ENCODE measurements around the gene TRAF2. TPM values are rescaled to one million over a fixed set of nuclear protein-coding genes. Genes with fewer than 3 reads are reported as not detected.

The TRAF2 gene
- total RNA-seq, 1 experiment from 2014 or later, result 18.5 TPM

Small RNA genes lying within 50 kb of the gene (small RNA-seq; reads per million reads assigned to genes)
- gene MIR4479, result not detected

Other genes starting within 250 kb of the TRAF2 start
- 31.8 and 34.6 TPM in 2 replicates for gene EGFL7, start 223.6 kb upstream of the TRAF2 start, total RNA-seq (2014; rRNA removed; shearing (Covaris generic))
- 56.0 and 73.5 TPM in 2 replicates for gene AGPAT2, start 199.1 kb upstream of the TRAF2 start, total RNA-seq (2014; rRNA removed; shearing (Covaris generic))
- 2.4 and 4.5 TPM in 2 replicates for gene DIPK1B, start 173.9 kb upstream of the TRAF2 start, total RNA-seq (2014; rRNA removed; shearing (Covaris generic))
- not detected in 2 replicates for gene LCN10, start 143.6 kb upstream of the TRAF2 start, total RNA-seq (2014; rRNA removed; shearing (Covaris generic))
- gene LCN6, start 138.0 kb upstream of the TRAF2 start, total RNA-seq (2014; rRNA removed; shearing (Covaris generic)), result not detected in 2 replicates
- gene LCN8, start 128.3 kb upstream of the TRAF2 start, total RNA-seq (2014; rRNA removed; shearing (Covaris generic)), result not detected in 2 replicates
- not detected in 2 replicates for gene LCN15, start 122.0 kb upstream of the TRAF2 start, total RNA-seq (2014; rRNA removed; shearing (Covaris generic))
- gene TMEM141, start 95.2 kb upstream of the TRAF2 start, total RNA-seq (2014; rRNA removed; shearing (Covaris generic)), result 52.5 and 71.5 TPM in 2 replicates
- gene CCDC183, start 90.2 kb upstream of the TRAF2 start, total RNA-seq (2014; rRNA removed; shearing (Covaris generic)), result not detected in 2 replicates
- 87.9 and 90.9 TPM in 2 replicates for gene RABL6, start 78.6 kb upstream of the TRAF2 start, total RNA-seq (2014; rRNA removed; shearing (Covaris generic))
- gene AJM1, start 44.0 kb upstream of the TRAF2 start, total RNA-seq (2014; rRNA removed; shearing (Covaris generic)), result 0.87 and 1.5 TPM in 2 replicates
- gene PHPT1, start 37.1 kb upstream of the TRAF2 start, total RNA-seq (2014; rRNA removed; shearing (Covaris generic)), result 124 and 165 TPM in 2 replicates
- 5.5 and 7.4 TPM in 2 replicates for gene MAMDC4, start 34.2 kb upstream of the TRAF2 start, total RNA-seq (2014; rRNA removed; shearing (Covaris generic))
- 301 and 357 TPM in 2 replicates for gene EDF1, start 20.2 kb upstream of the TRAF2 start, total RNA-seq (2014; rRNA removed; shearing (Covaris generic))
- 171 and 188 TPM in 2 replicates for gene FBXW5, start 58.2 kb downstream of the TRAF2 start, total RNA-seq (2014; rRNA removed; shearing (Covaris generic))
- gene C8G, start 58.7 kb downstream of the TRAF2 start, total RNA-seq (2014; rRNA removed; shearing (Covaris generic)), result 0.47 TPM in 1 of 2 replicates, not detected in the other
- not detected in 2 replicates for gene LCN12, start 65.8 kb downstream of the TRAF2 start, total RNA-seq (2014; rRNA removed; shearing (Covaris generic))
- gene PTGDS, start 91.0 kb downstream of the TRAF2 start, total RNA-seq (2014; rRNA removed; shearing (Covaris generic)), result not detected in 2 replicates
- not detected in 2 replicates for gene LCNL1, start 96.5 kb downstream of the TRAF2 start, total RNA-seq (2014; rRNA removed; shearing (Covaris generic))
- gene PAXX, start 105.9 kb downstream of the TRAF2 start, total RNA-seq (2014; rRNA removed; shearing (Covaris generic)), result 68.0 and 77.8 TPM in 2 replicates
- gene CLIC3, start 110.1 kb downstream of the TRAF2 start, total RNA-seq (2014; rRNA removed; shearing (Covaris generic)), result 1.0 and 1.7 TPM in 2 replicates
- 7.5 and 9.0 TPM in 2 replicates for gene ABCA2, start 141.7 kb downstream of the TRAF2 start, total RNA-seq (2014; rRNA removed; shearing (Covaris generic))
- gene FUT7, start 145.6 kb downstream of the TRAF2 start, total RNA-seq (2014; rRNA removed; shearing (Covaris generic)), result not detected in 2 replicates
- gene NPDC1, start 159.7 kb downstream of the TRAF2 start, total RNA-seq (2014; rRNA removed; shearing (Covaris generic)), result 31.5 and 39.2 TPM in 2 replicates
- gene ENTPD2, start 167.5 kb downstream of the TRAF2 start, total RNA-seq (2014; rRNA removed; shearing (Covaris generic)), result not detected in 2 replicates
- 58.5 and 69.2 TPM in 2 replicates for gene SAPCD2, start 184.0 kb downstream of the TRAF2 start, total RNA-seq (2014; rRNA removed; shearing (Covaris generic))
- gene UAP1L1, start 191.0 kb downstream of the TRAF2 start, total RNA-seq (2014; rRNA removed; shearing (Covaris generic)), result 12.0 and 15.6 TPM in 2 replicates
- 56.1 and 59.3 TPM in 2 replicates for gene MAN1B1, start 200.5 kb downstream of the TRAF2 start, total RNA-seq (2014; rRNA removed; shearing (Covaris generic))
- 43.8 and 45.5 TPM in 2 replicates for gene DPP7, start 228.2 kb downstream of the TRAF2 start, total RNA-seq (2014; rRNA removed; shearing (Covaris generic))